ENCODE measurements around the gene FUT2.

Gene FUT2

GRCh38 chr19:48695743-48696352 lies at the start of gene FUT2:
TSS of gene FUT2 (plus strand) at chr19:48695971. CDS start at chr19:48702957, 6,986 bp downstream.
- Histone ChIP-seq H3K4me3 (ENCODE audit: low read depth, low read length) (no peak within 1 kb of the TSS), H3K9ac (no peak within 1 kb of the TSS), H3K27ac (peak within 1 kb of the TSS; percentile 37)

GRCh38 chr19:48646001-48646721 lies 49.6 kb upstream of the FUT2 start, which contains the start of gene CA11:
TSS of gene CA11 (minus strand) at chr19:48646187. CDS start at chr19:48645632, 555 bp downstream.
- H3K79me2 ChIP-seq, result peaks cover 3% of the 10 kb centered on the region
- no peaks in the 10 kb centered on the region for H3K9me3 ChIP-seq (ENCODE audit: control insufficient read depth, low read length)
- H3K36me3 ChIP-seq (ENCODE audit: control insufficient read depth, insufficient read depth, low read length), result no peaks in the 10 kb centered on the region
- H2AFZ ChIP-seq, result peak within 1 kb of the TSS; percentile 98
- peak within 1 kb of the TSS; percentile 99 for H3K4me2 ChIP-seq (ENCODE audit: low read length)
- H3K27me3 ChIP-seq (ENCODE audit: control insufficient read depth, insufficient read depth, low read length), result no peaks in the 10 kb centered on the region
- H3K4me3 ChIP-seq (ENCODE audit: low read depth, low read length), result peak within 1 kb of the TSS; percentile 92
- H3K9ac ChIP-seq, result peak within 1 kb of the TSS; percentile 70
- TF ChIP-seq CTCF (IDR thresholded peaks at IDR 0.05), result peak; percentile 98
- peaks cover 7% of the 10 kb centered on the region for H3K4me1 ChIP-seq
- H3K27ac ChIP-seq, result peak within 1 kb of the TSS; percentile 92

More at GRCh38 chr19:48695743-48696352, at the start of gene FUT2:
- Histone ChIP-seq H3K9me3 (ENCODE audit: control insufficient read depth, low read length) (no peaks in the 10 kb centered on the region), H3K4me2 (ENCODE audit: low read length) (peak within 1 kb of the TSS; percentile 20), H3K27me3 (ENCODE audit: control insufficient read depth, insufficient read depth, low read length) (no peaks in the 10 kb centered on the region), H3K4me1 (peaks cover 6% of the 10 kb centered on the region), H2AFZ (peak within 1 kb of the TSS; percentile 75), H3K36me3 (ENCODE audit: control insufficient read depth, insufficient read depth, low read length) (no peaks in the 10 kb centered on the region), H3K79me2 (no peaks in the 10 kb centered on the region)
- no peak for TF ChIP-seq CTCF (IDR thresholded peaks at IDR 0.05)

- Histone ChIP-seq H3K27me3 (ENCODE audit: control insufficient read depth, insufficient read depth, low read length) (no peaks in the 10 kb centered on the region), H3K4me1 (peaks cover 7% of the 10 kb centered on the region), H3K4me2 (ENCODE audit: low read length) (peak overlapping the region; percentile 99), H2AFZ (peak overlapping the region; percentile 98), H3K79me2 (peaks cover 3% of the 10 kb centered on the region), H3K36me3 (ENCODE audit: control insufficient read depth, insufficient read depth, low read length) (no peaks in the 10 kb centered on the region), H3K9ac (no peak overlapping the region), H3K4me3 (ENCODE audit: low read depth, low read length) (peak overlapping the region; percentile 92), H3K9me3 (ENCODE audit: control insufficient read depth, low read length) (no peaks in the 10 kb centered on the region), H3K27ac (peak overlapping the region; percentile 92)
- no peak for TF ChIP-seq CTCF (IDR thresholded peaks at IDR 0.05)
Observed at GRCh38 chr19:48646722-48647216, 49.0 kb upstream of the FUT2 start.

GRCh38 chr19:48648134-48648533 lies 47.6 kb upstream of the FUT2 start:
- Histone ChIP-seq H3K27ac (no peak overlapping the region), H3K79me2 (peaks cover 3% of the 10 kb centered on the region), H3K36me3 (ENCODE audit: control insufficient read depth, insufficient read depth, low read length) (no peaks in the 10 kb centered on the region)

More at GRCh38 chr19:48648134-48648533, 47.6 kb upstream of the FUT2 start:
- no peak overlapping the region for H3K4me2 ChIP-seq (ENCODE audit: low read length)
- H2AFZ ChIP-seq, result no peak overlapping the region
- no peaks in the 10 kb centered on the region for H3K9me3 ChIP-seq (ENCODE audit: control insufficient read depth, low read length)
- no peak for TF ChIP-seq CTCF (IDR thresholded peaks at IDR 0.05)
- no peak overlapping the region for H3K4me3 ChIP-seq (ENCODE audit: low read depth, low read length)
- no peaks in the 10 kb centered on the region for H3K27me3 ChIP-seq (ENCODE audit: control insufficient read depth, insufficient read depth, low read length)
- peaks cover 7% of the 10 kb centered on the region for H3K4me1 ChIP-seq
- H3K9ac ChIP-seq, result no peak overlapping the region

All from parathyroid adenoma (tissue), 2 donors.